ENCODE data around the gene DGKI.

Gene DGKI

DNA sequence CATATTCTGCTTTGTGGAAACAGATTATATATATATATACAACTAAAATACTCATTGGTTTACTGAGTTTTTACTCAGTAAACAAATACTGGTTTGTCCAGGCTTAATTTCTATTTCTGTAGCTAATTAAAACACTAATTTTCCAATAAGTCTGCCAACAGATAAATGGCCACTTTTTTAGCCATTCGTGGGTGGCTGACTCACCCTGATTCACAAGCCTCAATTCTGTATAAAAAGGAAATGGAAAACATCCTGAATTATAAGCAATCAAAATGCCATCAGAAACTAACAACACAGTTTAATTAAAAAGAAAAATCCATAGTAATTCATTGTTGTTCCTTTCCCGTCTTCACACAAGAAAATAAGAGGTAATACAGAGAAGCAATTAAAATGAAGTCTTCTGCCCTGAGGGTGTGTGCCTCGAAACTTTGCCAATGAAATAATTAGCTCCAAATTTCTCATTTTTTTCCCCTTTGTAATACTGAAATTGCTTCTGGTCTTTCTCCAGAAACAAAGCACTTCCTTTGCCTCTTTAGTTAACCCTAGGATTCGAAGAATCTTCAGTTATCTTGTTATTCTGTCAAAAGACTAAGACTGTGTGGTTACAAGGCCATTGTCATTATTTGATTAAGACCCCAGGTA, 384.6 kb downstream of the DGKI start:
- no peak overlapping the region for H3K27ac ChIP-seq (ENCODE audit: extremely low read depth, low read depth, low read length)
- no peak for TF ChIP-seq SCRT2 (tag by site-specific recombination; IDR thresholded peaks at IDR 0.05)
- TF ChIP-seq ZNF175 (tag by site-specific recombination; IDR thresholded peaks at IDR 0.05), result no peak
- TF ChIP-seq, protein P1, sequence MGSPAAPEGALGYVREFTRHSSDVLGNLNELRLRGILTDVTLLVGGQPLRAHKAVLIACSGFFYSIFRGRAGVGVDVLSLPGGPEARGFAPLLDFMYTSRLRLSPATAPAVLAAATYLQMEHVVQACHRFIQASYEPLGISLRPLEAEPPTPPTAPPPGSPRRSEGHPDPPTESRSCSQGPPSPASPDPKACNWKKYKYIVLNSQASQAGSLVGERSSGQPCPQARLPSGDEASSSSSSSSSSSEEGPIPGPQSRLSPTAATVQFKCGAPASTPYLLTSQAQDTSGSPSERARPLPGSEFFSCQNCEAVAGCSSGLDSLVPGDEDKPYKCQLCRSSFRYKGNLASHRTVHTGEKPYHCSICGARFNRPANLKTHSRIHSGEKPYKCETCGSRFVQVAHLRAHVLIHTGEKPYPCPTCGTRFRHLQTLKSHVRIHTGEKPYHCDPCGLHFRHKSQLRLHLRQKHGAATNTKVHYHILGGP (tag by site-specific recombination; IDR thresholded peaks at IDR 0.05), result no peak
- no peak for TF ChIP-seq ZNF544 (tag by site-specific recombination; IDR thresholded peaks at IDR 0.05)
- TF ChIP-seq ZNF76 (tag by site-specific recombination; IDR thresholded peaks at IDR 0.05; ENCODE audit: borderline replicate concordance, low read depth), result no peak
- TF ChIP-seq, protein P2, sequence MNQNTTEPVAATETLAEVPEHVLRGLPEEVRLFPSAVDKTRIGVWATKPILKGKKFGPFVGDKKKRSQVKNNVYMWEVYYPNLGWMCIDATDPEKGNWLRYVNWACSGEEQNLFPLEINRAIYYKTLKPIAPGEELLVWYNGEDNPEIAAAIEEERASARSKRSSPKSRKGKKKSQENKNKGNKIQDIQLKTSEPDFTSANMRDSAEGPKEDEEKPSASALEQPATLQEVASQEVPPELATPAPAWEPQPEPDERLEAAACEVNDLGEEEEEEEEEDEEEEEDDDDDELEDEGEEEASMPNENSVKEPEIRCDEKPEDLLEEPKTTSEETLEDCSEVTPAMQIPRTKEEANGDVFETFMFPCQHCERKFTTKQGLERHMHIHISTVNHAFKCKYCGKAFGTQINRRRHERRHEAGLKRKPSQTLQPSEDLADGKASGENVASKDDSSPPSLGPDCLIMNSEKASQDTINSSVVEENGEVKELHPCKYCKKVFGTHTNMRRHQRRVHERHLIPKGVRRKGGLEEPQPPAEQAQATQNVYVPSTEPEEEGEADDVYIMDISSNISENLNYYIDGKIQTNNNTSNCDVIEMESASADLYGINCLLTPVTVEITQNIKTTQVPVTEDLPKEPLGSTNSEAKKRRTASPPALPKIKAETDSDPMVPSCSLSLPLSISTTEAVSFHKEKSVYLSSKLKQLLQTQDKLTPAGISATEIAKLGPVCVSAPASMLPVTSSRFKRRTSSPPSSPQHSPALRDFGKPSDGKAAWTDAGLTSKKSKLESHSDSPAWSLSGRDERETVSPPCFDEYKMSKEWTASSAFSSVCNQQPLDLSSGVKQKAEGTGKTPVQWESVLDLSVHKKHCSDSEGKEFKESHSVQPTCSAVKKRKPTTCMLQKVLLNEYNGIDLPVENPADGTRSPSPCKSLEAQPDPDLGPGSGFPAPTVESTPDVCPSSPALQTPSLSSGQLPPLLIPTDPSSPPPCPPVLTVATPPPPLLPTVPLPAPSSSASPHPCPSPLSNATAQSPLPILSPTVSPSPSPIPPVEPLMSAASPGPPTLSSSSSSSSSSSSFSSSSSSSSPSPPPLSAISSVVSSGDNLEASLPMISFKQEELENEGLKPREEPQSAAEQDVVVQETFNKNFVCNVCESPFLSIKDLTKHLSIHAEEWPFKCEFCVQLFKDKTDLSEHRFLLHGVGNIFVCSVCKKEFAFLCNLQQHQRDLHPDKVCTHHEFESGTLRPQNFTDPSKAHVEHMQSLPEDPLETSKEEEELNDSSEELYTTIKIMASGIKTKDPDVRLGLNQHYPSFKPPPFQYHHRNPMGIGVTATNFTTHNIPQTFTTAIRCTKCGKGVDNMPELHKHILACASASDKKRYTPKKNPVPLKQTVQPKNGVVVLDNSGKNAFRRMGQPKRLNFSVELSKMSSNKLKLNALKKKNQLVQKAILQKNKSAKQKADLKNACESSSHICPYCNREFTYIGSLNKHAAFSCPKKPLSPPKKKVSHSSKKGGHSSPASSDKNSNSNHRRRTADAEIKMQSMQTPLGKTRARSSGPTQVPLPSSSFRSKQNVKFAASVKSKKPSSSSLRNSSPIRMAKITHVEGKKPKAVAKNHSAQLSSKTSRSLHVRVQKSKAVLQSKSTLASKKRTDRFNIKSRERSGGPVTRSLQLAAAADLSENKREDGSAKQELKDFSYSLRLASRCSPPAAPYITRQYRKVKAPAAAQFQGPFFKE (tag by site-specific recombination; IDR thresholded peaks at IDR 0.05; ENCODE audit: borderline replicate concordance), result no peak
- no peak for TF ChIP-seq ZNF341 (tag by site-specific recombination; IDR thresholded peaks at IDR 0.05; ENCODE audit: low read depth)
- TF ChIP-seq ZNF747 (tag by site-specific recombination; IDR thresholded peaks at IDR 0.05), result no peak
- TF ChIP-seq ZNF324 (tag by site-specific recombination; IDR thresholded peaks at IDR 0.05), result no peak
- TF ChIP-seq, protein P3, sequence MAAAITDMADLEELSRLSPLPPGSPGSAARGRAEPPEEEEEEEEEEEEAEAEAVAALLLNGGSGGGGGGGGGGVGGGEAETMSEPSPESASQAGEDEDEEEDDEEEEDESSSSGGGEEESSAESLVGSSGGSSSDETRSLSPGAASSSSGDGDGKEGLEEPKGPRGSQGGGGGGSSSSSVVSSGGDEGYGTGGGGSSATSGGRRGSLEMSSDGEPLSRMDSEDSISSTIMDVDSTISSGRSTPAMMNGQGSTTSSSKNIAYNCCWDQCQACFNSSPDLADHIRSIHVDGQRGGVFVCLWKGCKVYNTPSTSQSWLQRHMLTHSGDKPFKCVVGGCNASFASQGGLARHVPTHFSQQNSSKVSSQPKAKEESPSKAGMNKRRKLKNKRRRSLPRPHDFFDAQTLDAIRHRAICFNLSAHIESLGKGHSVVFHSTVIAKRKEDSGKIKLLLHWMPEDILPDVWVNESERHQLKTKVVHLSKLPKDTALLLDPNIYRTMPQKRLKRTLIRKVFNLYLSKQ (tag by site-specific recombination; IDR thresholded peaks at IDR 0.05; ENCODE audit: borderline replicate concordance), result no peak
- TF ChIP-seq ZNF184 (tag by site-specific recombination; IDR thresholded peaks at IDR 0.05), result no peak
- TF ChIP-seq, protein P4, sequence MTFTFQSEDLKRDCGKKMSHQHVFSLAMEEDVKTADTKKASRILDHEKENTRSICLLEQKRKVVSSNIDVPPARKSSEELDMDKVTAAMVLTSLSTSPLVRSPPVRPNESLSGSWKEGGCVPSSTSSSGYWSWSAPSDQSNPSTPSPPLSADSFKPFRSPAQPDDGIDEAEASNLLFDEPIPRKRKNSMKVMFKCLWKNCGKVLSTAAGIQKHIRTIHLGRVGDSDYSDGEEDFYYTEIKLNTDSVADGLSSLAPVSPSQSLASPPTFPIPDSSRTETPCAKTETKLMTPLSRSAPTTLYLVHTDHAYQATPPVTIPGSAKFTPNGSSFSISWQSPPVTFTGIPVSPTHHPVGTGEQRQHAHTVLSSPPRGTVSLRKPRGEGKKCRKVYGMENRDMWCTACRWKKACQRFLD (tag by site-specific recombination; IDR thresholded peaks at IDR 0.05), result no peak
- TF ChIP-seq ZNF830 (tag by site-specific recombination; IDR thresholded peaks at IDR 0.05; ENCODE audit: low read depth), result no peak
- TF ChIP-seq BCL11B (tag by site-specific recombination; IDR thresholded peaks at IDR 0.05; ENCODE audit: low read depth), result no peak
- TF ChIP-seq SP7 (tag by site-specific recombination; IDR thresholded peaks at IDR 0.05), result no peak
- TF ChIP-seq ZNF610 (tag by site-specific recombination; IDR thresholded peaks at IDR 0.05; ENCODE audit: borderline replicate concordance), result no peak
- no peaks in the 10 kb centered on the region for H3K9me3 ChIP-seq (ENCODE audit: control insufficient read depth, insufficient read depth, low read depth, low read length)
- H3K4me3 ChIP-seq (ENCODE audit: low read depth, low read length), result no peak overlapping the region
- ChIA-PET POLR2A (no interaction called here), CTCF (no interaction called here)
- H3K4me1 ChIP-seq (ENCODE audit: control insufficient read depth, insufficient read depth, low read length), result no peaks in the 10 kb centered on the region
- no peaks in the 10 kb centered on the region for H3K36me3 ChIP-seq (ENCODE audit: control insufficient read depth in 2 of 2, insufficient read depth in 1 of 2, low read length in 2 of 2)
